Esophagus squamous epithelium (tissue), 4 donors: ENCODE data around the gene TRIM67.

ENCODE experiments used
- POLR2A ChIP-seq, 4 donors: fragments of 450-650 bp; IDR thresholded peaks; one replicate each; pipeline ENCODE4 v1.6.1; 2017; ENCODE audit warnings: antibody characterized with exemption in 4 of 4, mild to moderate bottlenecking in 4 of 4, moderate library complexity in 3 of 4
- TF ChIP-seq, protein P1 (sequence below), 6 experiments: fragments of 450-650 bp in 4 of 6; fragments of 200-600 bp in 2 of 6; sonication (generic) in 2 of 6; IDR thresholded peaks; one replicate each; pipeline ENCODE4 v1.5.1; 2016 to 2019; ENCODE audit warnings: antibody characterized with exemption in 6 of 6, mild to moderate bottlenecking in 4 of 6, moderate library complexity in 4 of 6

- TF ChIP-seq, protein P1, sequence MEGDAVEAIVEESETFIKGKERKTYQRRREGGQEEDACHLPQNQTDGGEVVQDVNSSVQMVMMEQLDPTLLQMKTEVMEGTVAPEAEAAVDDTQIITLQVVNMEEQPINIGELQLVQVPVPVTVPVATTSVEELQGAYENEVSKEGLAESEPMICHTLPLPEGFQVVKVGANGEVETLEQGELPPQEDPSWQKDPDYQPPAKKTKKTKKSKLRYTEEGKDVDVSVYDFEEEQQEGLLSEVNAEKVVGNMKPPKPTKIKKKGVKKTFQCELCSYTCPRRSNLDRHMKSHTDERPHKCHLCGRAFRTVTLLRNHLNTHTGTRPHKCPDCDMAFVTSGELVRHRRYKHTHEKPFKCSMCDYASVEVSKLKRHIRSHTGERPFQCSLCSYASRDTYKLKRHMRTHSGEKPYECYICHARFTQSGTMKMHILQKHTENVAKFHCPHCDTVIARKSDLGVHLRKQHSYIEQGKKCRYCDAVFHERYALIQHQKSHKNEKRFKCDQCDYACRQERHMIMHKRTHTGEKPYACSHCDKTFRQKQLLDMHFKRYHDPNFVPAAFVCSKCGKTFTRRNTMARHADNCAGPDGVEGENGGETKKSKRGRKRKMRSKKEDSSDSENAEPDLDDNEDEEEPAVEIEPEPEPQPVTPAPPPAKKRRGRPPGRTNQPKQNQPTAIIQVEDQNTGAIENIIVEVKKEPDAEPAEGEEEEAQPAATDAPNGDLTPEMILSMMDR (IDR thresholded peaks at IDR 0.05) = no peak
- TF ChIP-seq POLR2A (IDR thresholded peaks at IDR 0.05) = no peak
Measured at GRCh38 chr1:231265379-231265778, 103.5 kb downstream of the TRIM67 start.
